Effector CD8-positive, alpha-beta T cell (primary cell): ENCODE results near the gene RABAC1.
"Not testable (repeated sequence)": the region's sequence is repeated elsewhere in the genome, so short reads cannot be mapped to it uniquely, and the experiment has no call there.

ENCODE experiments used
- DNase-seq: peaks from one replicate; lab custom pipeline; 2025; lab: John Stamatoyannopoulos, UW
- total RNA-seq, 4 experiments: gene quantifications; one replicate each; lab custom pipeline; 2026; lab: John Stamatoyannopoulos, UW

The RABAC1 gene, protein sequence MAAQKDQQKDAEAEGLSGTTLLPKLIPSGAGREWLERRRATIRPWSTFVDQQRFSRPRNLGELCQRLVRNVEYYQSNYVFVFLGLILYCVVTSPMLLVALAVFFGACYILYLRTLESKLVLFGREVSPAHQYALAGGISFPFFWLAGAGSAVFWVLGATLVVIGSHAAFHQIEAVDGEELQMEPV
- 15.5 to 29.5 (median 27.4) reads per million in 4 experiments for total RNA-seq

DNA sequence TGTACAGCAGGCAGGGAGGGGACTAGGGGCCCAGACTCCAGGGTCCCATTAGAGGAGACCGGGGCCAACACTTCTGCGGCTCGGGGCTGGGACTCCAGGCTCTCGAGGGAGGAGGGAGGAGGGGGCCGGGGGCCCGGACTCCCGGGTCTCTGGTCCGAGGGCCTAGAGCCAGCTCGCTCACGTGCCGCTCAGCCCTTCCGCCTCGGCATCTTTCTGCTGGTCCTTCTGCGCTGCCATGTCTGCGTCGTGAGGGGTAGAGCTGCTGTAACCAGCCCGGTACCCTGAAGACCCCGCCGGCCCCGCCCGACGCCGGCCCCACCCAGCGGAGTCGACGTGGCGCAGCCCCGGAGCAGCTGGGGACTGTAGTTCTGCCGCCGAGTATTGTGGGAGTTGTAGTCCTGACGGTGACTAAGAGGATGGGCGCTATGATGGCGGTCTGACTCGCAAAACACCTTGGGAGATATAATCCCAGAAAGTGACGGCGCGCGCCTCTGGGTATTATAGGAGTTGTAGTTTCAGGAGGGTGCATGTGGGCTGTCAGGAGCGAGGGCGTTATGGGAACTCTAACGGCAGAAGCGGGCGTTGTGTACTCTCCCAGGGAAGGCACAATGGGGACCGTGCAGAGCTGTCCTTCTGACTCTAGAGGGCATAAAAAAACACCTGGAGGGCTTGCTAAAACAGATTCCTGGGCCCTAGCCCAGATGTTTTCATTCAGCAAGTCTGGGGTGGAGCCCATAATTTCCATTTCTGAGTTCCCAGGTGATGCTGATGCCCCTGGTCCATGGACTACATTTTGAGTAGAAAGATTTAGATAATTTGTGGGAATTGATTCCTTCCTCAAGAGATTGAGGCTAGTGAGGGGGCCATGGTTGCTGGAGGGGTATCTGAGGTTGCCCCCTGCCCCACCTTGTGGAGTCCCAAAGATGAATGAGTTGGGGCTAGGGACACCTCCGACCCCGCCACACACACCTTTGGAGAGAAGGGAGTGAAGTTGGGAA lies at the start of gene RABAC1:
TSS of gene RABAC1 (minus strand) at position 266 of the 998 bp plus-strand sequence. CDS start at position 237, 29 bp downstream.
- DNase-seq, result peak; percentile 78

DNA sequence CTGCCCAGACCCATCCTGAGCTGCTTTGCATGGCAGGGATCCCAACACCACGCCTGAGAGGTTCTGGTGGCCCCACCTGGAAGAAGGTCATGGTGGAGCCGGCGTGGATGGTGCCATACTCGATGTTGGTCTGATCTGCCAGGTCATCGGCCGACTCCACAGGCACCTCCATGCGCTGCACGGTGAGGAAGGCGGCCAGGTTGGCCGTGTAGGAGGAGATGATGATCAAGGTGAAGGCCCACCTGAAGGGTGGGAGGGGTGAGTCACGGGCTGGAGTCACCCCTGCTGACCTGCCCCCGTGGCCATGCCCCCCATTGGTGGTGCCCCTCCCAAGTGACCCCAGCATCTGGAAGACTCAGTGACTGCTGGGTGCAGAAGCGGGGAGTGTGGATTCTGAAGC lies 47.4 kb upstream of the RABAC1 start:
- no peak for DNase-seq

DNA sequence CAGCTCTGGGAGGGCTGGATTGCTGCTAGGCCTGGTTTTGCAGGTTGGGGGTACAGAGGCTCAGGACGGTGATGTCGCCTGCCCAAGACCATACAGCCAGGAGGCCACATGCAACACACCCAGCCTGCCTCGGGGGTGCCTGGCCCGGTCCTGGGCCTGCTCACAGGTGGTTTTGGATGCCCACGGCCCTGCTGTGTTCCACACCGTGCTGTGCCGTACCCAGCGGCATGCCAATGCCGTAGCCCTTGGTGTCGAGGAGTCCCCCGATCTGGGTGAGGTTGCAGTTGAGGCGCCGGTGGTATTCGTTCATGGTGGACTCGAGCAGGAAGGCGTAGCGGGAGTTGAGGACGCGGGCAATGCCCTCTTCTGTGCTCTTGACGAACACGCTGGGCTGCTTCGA lies 46.4 kb upstream of the RABAC1 start:
- no peak for DNase-seq

DNA sequence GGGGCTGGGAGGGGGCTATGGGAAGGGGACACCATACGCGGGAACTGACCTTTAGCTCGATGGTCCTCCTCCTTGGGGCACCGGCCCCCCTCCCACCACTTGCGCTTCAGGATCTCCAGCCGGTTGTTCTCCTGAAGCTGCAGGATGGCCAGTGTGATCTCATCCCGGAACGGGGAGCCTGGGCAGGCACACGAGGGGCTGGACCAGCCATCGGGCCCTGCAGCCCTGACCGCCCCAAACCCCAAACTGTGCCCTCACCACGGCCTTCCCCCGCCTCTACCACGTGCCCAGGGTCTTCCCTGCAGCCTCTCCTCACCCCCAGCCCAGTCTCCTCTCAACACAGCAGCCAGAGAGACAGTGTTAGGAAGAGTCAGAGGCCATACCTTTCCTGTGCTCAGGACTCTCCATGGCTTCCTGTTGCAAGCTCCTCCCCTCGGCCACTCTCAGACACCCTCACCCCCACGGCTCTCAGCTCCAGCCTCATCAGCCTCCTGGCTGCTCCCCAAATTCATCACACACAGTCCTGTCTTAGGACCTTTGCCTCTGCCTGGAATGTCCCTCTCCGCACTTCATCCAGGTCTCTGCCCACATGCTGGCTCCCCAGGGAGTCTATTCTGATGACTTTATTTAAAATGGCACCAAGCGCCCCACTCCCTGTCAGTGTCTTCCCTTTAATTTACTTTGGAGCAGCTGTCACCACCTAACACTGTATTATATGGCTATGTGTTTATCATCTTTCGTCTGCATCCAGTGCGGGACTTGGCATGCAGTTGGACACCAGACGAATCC lies 44.6 kb upstream of the RABAC1 start:
- DNase-seq, result no peak

DNA sequence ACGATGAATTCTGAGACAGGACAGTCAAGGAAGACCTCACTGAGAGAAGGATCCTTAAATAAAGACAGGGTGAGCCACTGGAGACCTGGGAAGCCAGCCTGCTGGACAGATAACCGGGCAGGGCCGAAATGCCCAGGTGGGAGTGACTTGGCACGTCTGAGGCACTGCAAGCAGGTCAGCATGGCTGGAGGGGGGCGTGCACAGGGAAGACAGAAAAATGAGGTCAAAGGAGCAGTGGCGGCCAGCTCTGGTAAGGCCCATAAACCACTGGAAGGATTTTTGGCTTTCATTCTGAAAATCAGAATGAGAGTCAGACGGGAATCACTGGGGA lies 40.7 kb upstream of the RABAC1 start:
- no peak for DNase-seq

DNA sequence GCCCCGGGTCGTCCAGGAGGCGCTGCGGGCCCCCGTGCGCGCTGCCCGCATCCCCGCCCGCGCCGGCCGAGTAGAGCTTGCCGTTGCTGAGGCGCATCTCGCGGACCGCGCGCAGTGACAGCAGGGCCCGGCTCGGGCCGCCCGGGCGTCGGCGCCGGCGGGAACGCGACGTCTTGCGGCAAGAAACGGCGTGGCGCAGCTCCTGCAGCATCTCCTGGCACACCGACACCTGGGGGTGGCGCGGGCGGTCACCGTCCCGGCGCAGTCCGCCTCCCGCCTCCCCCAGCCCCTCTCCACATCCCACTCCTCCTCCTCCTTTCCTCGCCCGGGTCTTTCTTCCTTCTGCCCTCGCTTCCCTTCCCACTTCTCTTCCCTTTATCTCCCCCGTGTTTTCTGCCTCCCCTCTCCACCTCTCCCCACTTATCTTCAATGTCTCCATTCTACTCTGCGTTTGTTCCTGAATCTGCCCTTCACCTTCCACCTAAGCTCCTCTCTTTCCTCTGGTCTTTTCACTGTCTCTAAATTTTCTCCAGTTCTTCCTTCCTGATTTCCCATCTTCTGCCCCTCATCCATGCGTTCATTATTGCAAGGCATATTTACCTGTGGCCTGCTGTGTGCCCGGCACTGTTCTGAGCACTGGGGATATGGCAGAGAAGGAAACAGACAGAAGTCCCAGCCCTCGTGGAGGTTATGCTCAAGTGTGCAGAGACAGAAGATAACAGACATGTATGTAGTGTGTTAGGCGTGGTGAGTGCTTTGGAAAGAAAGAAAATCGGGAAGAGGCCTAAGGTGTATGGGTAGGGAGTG lies 40.2 kb upstream of the RABAC1 start:
- no peak for DNase-seq

DNA sequence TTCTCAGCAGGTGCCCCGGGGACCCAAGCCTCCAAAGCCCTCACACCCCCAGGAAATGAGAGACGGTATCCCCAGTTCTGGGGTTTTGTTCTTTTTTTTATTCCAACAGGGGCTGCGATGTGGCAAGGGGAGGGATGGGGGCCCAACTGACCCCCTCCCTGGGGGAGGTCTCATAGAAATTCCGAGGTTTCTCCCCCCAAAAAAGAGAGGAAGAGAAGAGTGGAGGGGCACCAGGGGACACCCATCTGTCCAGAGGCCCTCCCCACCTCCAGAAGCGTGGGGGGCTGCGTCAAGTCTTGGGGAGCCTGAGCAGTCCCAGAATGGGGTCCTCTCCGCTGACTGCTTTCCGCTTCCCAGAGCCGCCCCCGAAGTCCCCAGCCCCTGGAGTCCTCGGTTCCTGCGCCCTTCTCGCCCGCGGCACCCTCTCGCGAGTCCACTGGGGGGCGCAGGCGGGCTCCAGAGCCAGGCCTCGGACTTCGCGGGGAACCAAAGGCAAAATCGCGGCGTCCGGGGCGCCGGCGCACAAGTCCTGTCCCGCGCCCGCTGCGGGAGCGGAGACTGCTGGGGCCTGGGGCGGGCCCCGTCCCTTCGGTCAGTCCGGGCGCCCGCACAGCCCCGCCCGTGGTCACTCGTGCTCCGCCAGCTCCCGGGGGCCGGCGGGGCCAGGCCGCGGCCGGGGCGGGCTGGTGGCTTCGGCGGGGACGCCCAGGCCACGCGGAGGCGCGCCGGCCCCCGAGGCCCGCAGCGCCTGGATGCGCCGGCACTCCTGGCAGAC lies 39.3 kb upstream of the RABAC1 start:
- no peak for DNase-seq

DNA sequence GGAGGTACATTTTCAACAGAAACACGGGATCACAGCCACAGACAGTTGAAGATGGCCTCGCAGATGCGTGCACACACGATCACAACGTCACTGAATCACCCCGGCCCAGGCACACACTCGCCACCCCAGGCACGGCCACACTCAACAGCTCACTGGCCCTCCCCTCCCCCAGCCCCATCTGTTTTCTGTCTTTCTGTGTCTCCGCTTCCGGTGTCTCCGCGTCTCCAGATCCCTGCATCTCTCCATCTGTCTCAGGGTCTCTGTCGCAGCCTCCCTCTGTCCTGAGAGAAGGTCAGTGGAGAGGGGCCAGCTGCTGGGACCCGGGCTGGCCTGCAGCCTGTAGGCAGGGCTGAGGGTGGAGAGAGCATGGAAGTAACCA lies 38.7 kb upstream of the RABAC1 start:
- DNase-seq, result no peak

DNA sequence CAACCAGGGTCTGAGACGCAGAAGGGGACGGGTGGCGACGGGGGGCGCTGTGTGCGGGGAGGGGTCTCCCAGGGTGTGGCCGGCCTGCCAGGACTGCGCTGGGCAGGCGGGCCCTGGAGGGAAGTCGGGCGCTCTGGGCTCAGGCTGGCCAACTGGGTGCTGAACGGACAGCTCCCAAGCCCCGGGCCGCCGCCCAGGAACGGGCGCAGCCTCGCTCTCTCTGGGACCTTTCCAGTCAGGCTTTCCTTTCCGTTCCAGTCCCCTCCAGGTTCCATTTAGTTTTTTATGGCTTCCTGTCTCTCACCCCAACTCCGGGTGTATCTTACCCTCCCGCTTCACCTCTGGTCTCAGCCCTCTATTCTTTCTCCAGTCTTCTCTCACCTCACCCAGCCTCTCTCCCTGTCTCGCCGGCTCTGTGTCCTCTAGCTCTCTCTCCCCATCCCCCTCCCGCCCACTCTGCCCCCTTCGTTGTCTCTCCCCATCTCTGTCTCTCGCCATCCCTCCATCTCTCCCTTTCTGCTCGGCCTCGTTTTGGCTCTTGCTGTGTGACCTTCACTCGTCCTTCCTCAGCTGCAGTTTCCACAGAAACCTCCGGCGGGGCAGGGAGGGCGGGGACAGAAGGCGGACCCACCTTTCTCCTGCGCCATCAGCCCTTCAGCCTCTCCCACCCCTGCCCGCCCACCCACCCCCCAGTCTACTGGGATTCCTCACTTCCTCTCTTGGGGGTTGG lies 38.2 kb upstream of the RABAC1 start:
- DNase-seq, result no peak

DNA sequence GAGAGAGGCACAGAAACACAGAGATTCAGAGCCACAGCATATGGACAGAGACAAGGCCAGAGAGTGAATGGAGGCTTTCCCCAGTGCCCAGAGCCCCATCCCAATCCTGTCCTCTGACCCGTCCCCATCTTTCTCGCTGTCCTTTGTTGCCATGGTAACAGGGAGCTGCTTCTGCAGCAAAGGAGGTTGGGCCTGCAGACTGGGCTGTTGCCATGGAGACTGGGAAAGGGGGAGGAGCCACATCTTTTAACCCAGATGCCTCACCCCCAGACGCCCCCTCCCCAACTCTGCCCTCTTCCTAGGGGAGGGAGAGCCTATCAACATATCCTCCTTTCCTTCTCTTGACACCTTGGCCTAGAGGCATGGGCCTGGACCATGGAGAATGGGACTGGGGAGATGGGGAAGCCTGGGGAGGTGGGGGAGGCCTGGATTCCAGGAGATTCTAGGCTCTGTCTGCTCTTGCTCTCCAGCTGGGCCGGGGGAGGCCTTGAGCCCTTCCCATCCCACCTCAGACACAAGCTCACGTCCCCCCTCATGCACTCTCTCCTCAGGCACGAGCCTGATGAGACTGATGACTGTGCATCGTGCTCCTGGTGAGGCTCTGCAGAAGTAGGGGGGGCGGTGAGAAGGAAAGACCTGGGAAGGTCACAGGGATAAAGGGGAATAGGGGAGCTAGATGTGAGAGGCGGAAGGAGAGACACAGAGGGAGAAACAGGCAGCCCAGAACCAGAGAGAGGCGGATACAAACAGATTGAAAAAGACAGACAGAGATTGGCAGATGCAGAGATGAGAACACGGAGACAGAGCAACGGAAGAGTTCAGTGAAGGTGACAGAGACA lies 37.1 kb upstream of the RABAC1 start:
- no peak for DNase-seq

DNA sequence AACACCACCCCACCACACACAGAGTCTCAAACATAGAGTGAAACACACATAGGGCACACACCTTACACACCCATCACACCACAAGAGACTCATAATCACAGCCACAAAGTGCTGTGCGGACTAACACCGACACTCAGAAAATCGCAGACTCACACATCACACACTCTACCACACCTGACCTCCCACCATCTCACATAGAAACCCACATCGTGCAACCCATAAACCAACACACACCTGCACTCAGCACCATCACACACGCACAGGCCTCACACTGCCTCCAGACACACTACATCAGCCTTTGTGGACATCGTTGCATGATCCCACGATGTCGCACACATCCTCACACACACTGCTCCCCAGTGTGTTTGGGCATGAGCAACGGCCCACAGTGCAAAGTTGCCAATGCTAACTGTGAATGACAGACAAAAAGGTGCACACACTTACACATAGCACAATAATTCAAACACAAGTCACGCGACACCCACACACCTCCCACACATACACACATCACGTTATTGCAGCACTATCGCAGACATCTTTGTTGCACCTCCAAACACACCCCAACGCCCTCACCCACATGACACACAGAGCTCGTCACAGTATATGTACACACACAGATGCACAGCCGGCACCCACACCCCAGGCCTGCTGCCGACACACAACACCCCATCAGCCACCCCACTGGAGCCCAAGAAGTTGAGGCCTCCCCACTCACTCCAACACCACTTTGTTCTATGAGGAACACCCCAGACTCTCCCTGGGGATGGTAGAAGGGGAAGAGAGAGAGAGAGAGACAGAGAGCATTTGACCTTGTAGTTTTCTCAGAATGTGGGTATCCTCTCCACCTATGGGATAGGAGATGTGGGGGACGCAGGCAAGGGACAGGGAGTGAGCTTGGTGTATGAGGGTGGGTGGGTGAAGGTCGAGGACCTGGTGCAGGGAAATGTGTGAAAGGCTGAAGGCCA lies 36.2 kb upstream of the RABAC1 start:
- DNase-seq, result no peak

DNA sequence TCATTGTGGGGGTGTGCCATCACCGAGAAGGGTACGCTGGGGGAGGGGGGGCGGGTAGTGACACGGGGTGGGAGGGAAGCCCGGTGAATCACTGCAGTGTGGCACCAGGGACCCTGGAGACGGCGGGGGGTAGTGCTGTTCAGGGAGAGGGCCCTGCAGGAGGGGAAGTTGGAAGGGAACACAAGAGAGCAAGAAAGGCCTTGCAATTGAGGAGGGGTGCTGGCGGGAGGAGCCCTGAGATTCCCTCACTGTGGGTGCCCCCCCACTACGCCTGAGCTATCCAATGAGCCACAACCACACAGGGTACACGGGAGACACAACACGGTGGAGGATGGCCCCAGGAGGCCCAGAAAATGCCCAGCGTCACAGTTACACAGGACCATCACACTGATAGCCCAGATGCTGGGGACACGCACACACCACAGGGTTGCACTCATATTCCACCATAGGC lies 35.4 kb upstream of the RABAC1 start:
- peak; percentile 46 for DNase-seq

DNA sequence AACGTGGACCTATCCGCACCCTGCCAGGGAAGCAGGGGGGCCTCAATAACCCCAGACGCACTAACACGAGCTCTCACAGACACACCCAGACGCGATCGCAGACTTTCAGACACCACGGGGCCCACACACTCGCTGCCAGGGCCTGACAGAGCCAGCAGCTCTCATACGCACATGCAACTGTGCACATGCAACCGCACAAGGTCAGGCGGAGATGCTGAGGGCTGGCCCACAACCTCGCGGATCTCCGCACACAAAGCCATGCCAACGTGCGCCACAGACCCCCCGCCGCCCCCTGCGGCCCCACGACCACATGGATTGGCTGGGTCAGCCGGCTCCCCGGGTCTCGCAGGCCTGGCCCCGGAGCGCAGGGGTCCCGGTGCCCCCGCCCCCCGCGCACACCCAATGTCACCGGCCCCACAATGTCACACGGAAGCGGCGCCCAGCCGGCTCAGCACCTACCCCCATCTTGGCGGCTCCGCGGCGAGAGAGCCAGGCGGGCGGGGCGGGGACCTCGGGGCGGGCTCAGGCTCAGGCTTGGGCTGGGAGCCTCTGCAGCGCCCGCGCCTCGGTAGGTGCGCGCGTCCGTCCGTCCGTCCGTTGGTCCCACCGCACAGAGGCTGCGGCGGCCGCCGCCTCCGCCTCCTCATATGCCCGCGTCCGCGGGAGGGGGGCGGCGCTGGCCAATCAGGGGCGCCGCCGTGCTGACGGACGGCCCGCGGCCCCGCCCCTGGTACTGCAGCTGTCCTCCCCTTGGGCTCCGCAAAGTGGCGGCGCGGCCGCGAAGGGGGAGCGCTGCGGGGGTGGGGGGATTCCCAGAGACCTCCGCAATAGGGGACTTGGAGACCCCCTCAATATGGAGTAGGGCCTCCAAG lies 34.7 kb upstream of the RABAC1 start, which contains the start of gene ATP1A3:
TSS of gene ATP1A3 (minus strand) at position 619 of the 872 bp plus-strand sequence. CDS start at position 465, 154 bp downstream.
- DNase-seq, result peak; percentile 46

DNA sequence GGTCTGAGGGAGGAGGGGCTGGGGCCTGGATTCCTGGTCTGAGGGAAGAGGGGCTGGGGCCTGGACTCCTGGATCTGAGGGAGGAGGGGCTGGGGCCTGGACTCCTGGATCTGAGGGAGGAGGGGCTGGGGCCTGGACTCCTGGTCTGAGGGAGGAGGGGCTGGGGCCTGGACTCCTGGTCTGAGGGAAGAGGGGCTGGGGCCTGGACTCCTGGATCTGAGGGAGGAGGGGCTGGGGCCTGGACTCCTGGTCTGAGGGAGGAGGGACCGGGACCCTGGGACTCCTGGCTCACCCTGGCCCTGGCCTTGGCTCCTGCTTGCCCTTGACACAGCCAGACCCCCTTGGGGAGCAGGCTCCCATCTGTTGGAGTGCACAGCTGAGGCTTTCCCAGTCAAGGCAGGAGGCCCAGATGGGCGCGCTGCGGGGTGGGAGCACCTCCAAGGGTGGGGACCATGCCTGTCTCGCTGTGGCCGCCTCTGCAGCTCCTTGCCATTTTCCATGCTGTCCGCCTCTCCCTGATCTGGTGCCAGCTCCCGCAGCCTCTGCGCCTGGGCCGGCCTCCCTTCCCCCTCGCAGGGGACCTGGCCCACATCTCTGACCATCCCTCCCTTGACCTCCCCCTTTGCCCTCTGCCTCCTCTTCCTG lies 32.9 kb upstream of the RABAC1 start:
- DNase-seq, result not testable (repeated sequence)

DNA sequence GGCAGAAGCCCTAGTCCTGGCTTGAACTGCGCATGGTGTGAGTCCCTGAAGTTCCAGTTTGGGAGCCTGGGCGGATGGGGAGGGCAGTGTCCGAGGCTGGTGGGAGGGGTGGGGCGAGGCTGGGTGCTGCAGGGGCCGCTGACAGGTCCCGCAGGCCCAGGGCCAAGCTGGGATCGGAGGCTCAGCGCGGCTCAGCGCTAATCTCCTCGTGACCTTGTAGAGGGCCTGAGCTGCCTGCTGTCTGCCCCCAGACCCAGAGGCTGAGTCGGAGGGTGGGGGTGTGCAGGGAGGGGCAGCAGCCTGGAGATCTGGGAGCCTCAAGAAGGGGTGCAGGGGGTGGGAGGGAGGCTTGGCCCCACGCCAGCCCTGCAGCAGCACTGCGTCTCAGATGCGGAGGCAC lies 31.9 kb upstream of the RABAC1 start:
- no peak for DNase-seq

DNA sequence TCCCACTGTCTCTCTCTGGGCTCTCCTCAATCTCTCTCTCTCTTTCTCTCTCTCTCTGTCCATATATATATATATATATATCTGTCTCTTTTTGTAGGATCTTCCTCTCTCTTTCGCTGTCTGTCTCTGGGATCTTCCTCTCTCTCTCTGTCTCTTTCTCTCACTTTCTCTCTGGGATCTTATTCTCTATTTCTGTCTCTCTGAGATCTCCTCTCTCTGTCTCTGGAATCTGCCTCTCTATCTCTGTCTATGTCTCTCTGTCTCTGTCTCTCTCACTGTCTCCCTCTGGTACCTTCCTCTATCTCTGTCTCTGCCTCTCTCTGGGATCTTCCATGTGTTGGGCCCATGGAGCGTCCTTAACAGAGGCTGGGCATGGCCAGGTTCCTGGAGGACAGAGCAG lies 31.5 kb upstream of the RABAC1 start:
- no peak for DNase-seq
